NCI-H2196 (cell line): ENCODE data around the gene MTOR.

Experiments used
- DNase-seq: peaks from one replicate; lab custom pipeline; 2025; ENCODE audit not compliant: unreplicated experiment; lab: John Stamatoyannopoulos, UW

Gene MTOR

DNA sequence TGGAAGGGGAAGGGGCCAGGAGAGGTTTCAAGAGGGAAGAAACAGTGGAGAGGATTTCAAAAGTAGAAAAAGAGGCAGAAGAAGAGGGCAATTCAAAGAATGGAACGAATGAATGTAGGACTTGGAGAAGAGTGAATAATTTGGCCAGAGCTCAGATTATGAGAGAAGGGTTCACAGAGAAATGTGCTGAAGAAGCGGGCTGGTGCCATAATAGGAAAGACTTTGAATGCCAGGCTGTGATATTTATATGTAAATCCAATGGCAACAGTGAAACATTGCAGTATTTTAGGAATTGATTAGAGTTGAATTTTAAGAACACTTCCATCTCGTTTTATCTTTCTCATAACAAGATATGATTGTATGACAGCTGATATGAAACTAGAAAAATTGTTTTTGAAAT lies 109.2 kb downstream of the MTOR start:
- no peak for DNase-seq

DNA sequence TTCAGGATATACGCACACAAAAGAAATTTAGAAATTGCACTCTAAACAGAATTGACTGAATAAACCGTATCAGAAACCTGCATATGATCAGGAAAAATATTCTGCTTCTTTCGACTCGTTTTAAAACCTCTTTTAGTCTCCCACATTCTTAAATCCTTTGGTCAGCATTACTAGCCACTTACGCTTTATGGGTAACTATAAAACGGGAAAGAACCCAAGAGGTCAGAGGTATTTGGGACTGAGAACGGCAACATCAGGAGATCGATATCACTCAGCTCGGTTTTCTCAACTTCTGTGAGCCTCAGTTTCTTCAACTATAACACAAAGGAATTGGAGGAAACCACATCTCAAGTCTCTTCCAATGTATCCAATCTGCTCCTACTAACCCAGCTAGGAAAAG lies 109.6 kb downstream of the MTOR start:
- no peak for DNase-seq

DNA sequence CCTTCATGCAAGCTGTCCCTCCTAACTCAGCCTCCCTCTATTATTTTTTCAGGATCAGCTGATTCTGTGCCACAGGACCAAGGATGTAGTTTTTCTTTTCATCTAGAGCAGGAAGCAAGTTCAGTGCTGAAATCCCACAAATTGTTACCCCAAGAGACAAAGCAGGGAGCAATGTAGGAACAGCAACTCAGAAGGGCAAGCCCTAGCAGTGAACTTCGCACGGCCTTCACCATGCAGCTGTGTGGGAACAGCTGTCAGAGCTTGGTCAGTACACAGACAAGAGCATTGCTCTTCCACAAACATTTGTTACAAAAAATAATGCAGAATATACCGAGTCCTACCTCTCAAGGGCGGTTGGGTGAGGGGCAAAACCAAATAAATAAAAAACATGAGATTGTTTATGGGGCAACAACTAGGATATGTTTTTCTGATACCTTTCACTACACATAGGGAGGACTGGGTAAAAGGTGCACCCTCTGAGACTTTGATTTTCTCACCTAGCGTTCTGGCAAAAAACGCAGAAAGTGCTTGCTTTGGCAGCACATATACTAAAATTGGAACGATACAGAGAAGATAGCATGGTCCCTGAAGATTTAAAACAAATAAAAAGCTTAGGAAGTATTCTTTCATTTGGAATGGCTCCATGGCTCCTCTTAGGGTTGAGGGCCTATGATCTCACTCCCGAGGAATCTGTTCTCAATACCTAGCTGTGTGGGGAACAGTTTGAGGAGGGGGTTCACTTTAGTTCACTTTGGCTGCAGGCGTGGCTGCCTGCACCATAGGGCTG lies 110.3 kb downstream of the MTOR start:
- DNase-seq = no peak

DNA sequence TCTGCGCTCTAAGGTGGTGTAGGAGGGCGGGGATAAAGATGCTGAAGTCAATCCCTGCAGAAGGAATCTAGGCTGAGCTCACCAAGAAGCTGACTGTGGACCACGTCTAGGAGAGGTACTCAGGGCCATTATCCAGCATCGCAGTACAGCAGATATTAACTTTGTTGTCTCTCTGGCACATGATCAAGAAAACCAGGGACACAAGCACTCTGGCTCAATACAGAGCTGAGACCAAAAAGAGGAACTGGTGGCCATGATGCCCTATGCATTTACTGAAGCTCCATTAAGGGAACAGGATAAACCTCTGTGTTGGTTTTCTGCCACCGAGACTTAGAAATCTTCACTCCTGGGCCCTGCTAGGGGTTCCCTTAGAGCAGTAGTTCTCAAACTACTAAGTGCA lies 111.2 kb downstream of the MTOR start:
- no peak for DNase-seq

DNA sequence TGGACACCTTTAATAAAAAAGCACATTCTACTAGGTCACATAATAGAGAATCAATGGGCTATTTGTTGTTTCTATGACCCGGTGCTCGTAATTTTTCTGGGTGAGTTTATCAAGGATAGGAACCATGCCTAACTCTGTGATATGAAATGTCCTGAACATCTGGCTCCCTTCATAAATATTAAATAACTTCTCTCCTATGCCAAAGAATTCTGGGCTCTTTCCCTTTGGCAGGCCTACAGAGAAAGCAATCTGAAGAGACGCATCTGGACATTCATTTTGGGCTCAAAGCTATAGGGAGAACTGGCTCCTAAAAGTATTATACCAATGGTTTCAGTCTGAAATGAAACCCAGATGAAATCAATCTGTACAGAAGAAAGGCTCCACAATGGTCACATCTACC lies 112.0 kb downstream of the MTOR start:
- DNase-seq = no peak

DNA sequence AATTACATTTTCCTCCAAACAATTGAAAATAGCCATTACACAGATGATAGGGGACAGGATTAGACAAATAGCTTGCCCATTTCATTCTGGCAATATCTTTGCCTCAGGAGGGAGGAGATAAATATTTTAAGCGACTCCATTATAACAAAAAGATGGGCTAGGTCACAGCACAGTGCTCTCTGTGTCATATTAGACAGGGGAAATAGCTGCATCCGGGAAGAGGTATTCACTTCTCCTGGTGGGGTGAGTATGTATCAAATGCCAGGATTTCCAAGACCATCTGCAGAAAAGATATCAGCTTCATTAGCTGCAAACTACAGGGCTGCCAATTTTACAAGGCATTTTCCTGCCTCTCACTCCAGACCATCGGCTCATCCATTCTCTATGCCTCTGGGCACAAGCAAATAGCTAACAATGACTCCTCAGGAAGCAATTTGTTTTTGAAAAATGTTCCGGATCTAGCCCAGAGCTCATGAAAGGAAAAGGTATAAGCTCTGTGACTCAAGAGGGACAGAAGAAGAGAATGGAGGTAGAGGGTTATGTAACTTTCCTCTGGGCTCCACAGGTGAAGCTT lies 115.1 kb downstream of the MTOR start:
- DNase-seq = no peak

DNA sequence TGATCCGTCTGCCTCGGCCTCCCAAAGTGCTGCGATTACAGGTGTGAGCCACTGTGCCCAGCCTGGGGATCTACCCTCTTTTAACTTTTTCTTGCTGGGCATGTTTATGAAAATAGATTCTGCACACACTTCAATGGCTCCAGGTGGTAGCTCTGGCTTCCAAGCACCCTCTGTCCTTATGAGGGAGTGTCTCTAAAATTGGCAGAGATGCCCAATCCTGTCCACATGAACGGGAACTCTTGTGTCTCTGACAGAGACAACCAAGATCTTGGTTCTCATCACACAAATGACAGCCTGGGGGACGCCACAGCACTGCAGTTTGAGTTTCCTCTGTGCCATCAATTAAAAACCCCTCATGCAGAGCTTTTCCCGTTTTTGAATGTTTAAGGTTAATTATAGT lies 116.6 kb downstream of the MTOR start:
- DNase-seq = no peak

DNA sequence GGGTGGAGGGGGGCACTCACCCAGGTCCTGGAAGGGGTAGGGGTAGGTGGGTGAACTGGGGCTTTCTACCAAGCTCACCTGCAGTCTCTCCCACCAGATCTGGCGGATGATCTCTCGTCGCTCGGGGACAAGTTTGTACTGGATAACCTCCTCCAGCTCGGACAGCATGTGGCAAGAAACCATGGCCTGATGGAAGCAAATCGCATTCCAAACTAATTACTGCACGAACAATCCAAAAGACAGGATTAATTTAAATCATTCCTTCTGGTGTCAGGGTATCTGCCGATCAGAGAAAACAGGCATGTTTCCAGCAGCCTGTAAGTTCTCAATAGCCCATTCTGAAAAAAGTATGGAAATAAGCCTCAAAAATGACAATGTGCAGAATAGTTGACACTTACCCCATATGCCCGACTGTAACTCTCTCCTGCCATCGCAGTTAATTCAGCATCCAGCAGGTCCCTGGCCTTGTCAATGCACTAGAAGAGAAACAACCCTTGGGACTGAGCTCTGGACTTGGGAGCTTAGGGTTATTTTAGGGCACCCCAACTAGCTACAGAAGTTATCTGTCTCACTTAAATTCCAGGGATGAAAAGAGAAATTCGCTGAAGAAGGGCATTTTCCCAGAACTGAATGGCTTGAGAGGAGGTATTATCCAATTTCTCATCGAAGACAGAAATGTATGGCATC lies 117.6 kb downstream of the MTOR start:
- DNase-seq = no peak

DNA sequence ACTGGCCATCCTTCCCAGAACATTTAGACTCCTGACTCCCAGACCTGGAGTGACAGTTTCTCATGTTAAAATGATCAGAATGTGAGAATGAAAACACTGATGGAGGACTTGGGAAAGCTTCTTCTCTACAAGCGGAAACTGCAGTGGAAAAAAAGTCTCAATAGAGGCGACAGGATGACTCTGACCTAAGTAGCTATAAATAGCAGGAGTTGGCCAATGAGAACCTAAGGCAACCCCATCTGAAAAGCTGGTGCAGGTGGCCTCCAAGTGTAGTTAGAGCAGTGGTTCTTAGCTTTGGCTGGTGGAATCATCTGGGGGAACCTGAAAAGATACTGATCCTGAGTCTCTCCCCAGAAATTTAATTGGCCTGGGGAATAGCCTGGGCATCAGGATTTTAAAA lies 118.4 kb downstream of the MTOR start:
- no peak for DNase-seq

DNA sequence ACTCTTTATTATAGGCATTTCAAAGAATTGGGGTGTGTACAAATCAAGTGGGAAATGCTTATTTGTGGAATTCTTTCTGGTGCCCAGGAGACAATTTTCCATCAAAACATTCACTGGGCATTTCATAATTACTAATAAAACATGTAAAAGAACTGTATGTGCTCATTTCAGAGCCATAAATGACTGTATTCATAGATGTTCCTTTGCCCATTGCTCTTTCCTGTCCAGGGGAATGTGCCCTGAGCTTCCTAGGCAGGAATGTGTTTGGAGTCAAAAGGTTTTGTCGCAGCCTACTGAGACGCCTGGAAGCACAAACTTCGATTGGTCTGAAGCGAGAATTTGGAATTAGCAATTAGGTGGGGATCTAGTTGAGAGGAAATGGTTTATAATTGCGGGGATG lies 119.0 kb downstream of the MTOR start:
- no peak for DNase-seq

DNA sequence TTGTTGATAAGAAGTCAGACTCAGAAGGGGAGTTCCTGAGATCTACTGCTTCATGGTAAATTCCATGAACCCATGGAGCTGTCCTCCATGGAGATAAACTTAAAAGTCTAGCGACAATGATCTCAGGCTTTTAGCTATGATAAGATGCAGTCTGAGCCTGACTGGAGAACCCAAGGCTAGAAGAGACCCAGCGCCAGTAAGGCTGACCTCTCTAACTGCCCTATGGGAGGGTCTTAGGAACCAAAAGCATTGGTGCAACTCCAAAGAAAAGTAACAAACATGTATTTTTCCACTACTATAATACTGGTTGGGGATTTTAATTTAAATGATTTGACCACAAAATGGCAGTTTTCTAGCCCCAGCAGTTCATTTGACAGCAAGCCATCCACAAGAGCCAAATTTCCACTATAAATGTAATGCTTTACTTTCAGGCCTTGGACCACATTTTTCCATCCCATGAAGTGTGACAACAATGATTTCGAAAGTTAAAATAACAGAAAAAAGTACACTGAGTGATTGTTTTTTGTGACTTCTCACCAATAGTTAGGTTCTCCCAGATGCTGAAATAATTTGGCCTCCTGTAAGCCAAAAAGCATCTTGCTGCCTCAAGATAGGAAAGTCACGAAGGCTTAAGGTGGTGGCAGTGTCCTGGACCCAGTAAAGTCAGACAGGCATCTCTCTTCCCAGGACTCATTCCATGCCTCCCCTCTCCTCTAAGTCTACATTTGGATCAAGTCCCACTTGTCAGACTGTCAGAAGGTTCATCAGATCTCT lies 119.5 kb downstream of the MTOR start:
- no peak for DNase-seq

DNA sequence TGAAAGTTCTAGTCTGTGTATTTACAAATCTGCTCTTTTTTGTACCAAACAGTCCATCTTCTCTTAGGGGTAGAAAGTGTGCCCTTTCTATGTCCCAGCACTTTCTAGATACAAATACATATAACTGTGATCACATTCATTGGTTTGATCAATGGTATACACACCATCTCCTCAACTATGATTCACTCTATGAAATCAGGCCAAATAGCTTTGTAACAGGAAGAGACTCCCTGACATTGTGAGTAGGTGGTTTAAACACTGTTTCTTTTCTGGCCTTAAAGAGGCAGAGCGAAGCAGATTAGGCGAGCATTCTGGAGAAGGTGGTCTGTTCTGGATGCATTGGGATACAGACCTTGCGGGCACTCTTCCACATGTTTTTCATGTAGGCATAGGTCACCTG lies 123.4 kb downstream of the MTOR start:
- DNase-seq = no peak

DNA sequence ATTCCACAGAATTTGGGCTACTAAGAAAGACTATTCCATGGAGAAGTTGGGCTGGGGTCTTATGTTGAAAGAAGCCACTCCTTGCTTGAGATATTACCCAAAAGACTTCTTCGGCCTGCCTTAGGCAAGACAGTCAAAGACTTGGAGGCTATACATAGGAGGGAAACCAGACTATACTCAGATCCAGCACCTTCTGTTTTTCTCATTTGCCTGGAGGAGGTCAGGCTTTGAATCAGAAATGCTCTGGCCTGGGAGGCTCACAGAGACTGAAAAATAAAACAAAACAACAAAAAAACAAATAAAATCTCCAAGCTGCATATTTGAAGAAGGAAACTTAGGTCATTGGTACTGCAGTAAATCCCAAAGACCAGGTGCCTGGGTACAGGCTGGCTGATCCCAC lies 124.3 kb downstream of the MTOR start:
- no peak for DNase-seq

DNA sequence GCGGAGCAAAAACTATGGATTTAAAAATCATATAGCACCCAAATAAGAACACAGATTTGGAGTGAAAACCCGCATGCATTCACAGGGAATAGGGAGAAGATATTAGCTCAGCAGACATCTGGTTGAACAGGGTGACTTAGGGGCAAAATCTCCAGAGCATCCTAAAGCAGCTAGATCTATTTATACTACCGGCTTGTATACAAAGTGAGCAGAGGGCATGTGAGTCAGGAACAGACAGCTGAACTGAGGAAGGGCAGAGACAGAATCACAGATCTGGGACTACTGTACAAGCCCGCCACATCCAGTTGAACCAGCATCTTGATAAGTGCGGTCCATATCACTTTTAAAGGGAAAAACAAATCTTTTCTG lies 127.5 kb downstream of the MTOR start:
- DNase-seq = no peak

DNA sequence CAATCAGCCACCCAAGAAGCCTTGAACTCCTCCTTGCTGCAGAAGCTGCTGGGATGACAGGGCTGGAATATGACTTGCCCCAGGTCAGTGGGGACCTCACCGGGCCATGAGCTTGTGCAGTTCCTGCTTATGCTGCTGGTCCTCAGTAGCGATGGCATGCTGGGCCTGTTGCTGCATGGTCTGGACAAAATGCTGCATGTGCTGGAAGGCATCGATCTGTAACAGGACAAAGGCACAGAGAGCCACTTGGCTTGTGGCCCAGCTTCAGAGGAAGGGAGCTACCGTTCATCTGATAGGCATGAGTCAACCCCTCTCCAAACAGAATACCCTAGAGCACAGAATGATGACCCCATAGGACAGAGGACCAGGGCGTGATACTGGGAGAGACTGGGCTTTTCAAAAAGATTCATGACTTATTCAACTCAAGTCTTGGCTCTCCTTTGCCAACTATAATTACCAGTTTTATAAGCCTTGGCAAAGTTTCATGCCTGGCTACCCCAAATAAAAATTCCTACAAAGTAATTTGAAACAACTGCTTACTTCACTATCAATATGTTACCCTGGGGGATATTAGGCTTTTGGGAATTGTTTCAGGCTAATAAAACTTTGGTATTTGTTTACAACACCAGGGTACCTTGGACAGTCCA lies 128.0 kb downstream of the MTOR start:
- peak; percentile 66 for DNase-seq

DNA sequence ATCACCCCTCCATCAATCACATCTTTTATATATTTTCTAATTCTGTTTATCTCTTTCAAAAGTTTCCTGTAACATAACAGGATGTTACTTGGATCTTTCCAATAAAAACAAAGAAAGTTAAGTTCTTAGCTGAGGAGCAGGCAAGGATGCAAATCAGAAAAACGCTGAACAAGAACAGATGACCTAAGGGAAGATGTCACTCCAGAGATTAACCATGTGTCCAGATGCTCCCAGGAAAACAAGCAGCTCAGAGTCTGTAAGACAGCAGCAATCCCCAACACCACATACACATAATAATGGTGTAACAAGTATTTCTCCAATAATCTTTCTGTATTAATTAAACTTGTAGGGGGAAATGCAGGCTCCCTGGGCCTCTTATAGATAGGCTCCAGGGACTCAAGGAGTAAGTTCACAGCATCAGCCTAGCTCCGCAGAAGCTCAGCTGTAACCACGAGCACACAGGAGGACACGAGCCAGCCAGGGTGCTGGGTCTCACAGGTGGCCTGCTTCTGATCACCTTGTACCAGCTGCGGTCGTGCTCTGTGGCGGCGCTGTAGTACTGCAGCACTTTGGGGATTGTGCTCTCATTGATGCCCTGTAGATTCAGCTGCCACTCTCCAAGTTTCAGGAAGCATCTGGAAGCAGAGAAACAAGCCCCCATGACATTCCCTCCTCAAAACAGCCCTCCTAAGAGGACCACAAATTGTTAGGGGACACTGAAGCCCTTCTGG lies 129.6 kb downstream of the MTOR start:
- DNase-seq = no peak

DNA sequence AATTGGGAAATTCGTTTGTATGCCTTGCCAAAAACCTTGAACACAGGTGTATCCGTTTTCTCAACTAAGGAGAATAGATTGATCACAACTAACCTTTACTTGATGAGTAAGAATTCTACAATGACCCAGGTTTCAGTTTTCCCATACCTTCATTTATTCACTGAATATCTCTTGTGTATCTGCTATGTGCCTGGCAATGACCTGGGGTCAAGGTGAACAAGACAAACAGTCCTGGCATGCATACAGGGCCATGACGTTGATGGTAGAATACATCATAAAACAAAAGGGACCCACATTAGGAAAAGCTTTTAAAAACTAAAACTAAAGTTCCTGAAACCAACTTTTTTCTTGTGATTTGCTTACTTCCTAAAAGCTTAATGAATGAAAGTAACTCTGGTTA lies 130.5 kb downstream of the MTOR start:
- DNase-seq = no peak

DNA sequence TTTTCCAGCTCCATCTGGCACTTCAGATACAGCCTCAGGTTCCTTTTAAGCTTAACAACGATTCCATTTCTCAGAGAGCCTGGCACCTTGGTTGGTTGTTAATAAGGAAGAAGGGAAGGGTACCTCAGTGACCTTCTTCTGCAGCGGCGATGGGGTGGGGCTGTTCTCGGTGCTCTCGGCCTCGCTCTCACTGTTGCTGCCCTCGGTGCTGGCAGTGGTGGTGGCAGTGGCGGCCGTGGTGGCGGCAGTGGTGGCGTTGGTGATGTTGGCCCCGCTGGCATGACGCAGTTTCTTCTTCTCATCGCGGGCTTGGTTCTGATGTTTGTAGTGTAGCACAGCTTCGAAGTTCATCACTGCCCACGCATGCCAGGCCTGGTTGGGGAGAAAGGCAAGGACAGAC lies 131.9 kb downstream of the MTOR start:
- DNase-seq = no peak

DNA sequence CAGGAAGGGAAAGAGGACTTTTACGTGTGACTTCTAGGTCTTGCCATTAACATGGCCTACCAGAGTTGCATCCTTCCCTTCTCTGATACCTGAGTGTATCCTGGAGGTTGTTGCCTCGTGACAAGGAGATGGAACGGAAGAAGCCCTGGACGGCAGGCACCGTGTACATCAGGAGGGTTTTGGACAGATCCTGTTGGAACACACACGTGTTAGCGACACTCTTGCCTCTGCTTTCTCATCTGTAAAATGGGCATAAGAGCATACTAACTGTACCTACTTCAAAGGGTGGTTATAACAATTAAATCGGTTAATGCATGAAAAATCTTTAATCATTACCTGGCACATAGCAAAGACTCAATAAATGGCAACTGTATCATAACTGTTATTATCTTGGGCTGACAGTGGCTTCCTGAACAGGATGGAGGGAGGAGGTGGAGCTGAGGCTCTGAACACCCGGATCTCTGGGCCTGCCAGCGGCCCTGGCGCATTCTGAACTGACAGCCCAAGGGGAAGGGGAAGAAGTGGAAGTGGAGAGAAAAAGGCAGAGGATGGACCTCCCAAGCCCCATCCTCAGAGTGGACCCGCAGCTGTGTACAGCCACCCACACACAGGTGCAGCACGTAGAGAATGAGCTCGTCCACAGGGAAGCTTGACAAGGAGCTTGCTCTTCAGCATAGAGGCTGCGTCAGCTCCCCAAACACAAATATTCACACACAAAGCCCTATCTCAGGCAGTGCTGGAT lies 132.5 kb downstream of the MTOR start:
- DNase-seq = no peak

DNA sequence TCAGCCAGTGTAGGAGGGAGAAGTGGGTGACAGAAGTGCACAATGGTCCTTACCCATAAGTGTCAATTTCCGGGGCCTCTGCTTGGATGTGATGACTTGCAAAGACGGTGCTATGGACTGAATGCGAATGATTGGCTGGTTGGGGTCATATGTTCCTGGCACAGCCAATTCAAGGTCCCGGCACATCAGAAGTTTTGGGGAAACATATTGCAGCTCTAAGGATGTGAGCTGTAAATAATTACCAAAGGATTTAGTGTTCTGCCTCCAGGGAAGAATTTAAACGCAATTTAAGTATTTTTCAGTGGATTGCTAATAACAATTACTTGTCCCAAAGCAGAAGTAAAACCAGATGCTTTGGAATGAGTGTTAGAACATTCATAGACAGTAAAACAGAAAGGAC lies 135.8 kb downstream of the MTOR start:
- no peak for DNase-seq
